HG03064 (cell line): ENCODE data around the gene OR11L1.

Experiments
- ATAC-seq: cut with Tn5 transposase; IDR thresholded peaks from one replicate; pipeline ENCODE4 v1.9.1; 2021; ENCODE audit warnings: low read depth; ENCODE audit not compliant: unreplicated experiment

Gene OR11L1, protein sequence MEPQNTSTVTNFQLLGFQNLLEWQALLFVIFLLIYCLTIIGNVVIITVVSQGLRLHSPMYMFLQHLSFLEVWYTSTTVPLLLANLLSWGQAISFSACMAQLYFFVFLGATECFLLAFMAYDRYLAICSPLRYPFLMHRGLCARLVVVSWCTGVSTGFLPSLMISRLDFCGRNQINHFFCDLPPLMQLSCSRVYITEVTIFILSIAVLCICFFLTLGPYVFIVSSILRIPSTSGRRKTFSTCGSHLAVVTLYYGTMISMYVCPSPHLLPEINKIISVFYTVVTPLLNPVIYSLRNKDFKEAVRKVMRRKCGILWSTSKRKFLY

DNA sequence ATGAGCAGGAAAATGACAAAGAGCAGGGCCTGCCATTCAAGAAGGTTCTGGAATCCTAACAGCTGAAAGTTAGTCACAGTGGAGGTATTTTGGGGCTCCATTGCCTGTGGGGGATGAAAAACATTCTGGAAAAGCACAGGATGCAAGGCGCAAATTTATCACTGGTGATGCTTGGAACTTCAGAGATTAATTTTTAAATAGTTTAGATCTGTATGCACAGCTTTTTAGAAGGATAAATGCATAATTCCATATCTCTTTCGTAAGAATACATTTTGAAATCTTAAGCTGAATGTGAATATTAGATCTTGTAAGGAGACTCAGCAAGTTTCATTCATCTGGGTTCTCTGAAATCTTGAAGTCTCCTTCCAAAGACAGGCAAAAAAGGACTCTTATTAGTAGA is at the start of gene OR11L1:
Gene OR11L1, minus strand, starts transcription at position 101 of the 400 bp plus-strand sequence. Its CDS starts 0 bp downstream, at position 101.
- no peak for ATAC-seq

DNA sequence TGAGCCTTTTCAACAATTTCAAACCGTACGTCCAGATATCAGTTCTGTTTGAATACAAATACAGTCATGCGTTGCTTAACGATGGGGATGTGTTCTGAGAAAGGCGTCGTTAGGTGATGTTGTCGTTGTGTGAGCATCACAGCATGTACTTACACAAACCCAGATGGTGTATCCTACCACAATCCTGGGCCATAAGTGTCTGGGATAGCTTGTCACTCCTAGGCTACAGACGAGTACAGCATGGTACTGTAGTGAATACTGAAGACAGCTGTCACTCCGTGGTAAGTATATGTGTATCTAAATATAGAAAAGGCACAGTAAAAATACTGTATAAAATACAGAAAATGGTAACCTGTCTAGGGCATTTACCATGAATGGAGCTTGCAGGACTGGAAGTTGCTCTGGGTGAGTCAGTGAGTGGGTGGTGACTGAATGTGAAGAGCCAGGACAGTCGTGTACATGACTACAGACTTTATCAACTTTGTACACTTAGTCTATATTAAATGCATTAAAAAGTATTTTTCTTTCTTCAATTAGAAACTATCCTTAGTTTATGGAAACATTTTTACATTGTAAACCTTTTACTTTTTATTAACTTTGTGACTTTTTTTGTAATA is 43.2 kb upstream of the OR11L1 start:
- no peak for ATAC-seq

GRCh38 chr1:247883346-247883745 is 41.6 kb upstream of the OR11L1 start:
- no peak for ATAC-seq

DNA sequence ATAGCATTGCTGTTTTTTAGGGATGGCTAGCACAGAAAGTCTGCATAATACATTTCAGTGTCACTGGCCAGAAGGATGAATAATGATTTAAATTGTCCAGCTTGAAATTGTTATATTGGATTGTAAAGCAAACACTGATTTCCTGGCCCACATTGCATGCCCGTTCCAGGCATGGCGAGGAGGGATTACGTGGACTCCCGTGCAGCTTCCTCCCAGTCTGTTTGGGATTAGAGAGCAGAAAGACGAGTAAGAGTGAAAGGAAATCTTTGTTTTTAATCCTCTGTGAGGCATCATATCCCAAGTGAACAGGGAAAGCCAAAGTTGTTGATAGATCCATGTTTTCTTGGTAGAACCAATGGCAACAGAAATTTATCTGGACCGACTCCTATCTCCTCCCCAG is 23.7 kb upstream of the OR11L1 start:
- no peak for ATAC-seq

DNA sequence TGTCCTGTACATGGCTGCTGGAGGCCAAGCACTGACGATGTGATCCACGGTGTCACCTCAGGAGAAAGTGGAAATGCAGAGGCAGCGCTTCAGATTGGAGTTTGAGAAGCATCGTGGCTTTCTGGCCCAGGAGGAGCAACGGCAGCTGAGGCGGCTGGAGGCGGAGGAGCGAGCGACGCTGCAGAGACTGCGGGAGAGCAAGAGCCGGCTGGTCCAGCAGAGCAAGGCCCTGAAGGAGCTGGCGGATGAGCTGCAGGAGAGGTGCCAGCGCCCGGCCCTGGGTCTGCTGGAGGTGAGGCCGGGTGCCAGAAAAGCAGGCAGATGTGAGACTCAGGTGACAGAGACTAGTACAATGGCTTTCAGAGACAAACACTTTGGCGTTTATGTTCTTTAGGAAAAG is 22.9 kb upstream of the OR11L1 start:
- no peak for ATAC-seq

GRCh38 chr1:247862756-247863155 is 21.1 kb upstream of the OR11L1 start:
- ATAC-seq = no peak

DNA sequence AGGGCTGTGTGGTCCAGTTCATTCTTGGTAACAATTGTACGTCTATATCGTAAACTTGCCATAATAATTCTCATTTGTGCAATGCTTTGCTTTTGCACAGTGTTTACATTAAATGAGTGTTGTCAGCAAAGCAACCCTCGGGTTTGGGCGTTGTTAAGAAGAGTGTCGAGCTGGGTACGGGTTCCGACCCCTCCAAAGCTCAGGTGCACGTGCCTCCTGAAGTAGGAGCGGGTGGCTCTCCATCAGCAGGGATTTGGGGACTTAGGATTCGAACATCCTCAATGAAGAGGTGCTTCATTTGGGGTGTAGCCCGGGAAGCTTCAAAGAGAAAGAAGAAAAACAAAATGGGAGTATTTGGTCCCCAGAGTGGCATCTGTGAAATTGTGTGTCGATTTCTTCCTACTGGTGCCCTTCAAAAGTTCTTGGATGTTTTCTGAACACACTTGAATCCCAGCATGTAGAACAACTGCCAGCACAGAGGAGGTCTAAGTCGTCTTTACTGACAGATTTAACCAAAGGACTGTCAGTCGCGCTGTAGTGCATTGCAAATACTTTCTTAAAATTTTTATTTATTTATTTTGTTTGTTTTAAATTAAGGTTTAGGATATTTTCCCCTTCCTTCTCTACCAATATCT is 16.4 kb upstream of the OR11L1 start:
- ATAC-seq = no peak

DNA sequence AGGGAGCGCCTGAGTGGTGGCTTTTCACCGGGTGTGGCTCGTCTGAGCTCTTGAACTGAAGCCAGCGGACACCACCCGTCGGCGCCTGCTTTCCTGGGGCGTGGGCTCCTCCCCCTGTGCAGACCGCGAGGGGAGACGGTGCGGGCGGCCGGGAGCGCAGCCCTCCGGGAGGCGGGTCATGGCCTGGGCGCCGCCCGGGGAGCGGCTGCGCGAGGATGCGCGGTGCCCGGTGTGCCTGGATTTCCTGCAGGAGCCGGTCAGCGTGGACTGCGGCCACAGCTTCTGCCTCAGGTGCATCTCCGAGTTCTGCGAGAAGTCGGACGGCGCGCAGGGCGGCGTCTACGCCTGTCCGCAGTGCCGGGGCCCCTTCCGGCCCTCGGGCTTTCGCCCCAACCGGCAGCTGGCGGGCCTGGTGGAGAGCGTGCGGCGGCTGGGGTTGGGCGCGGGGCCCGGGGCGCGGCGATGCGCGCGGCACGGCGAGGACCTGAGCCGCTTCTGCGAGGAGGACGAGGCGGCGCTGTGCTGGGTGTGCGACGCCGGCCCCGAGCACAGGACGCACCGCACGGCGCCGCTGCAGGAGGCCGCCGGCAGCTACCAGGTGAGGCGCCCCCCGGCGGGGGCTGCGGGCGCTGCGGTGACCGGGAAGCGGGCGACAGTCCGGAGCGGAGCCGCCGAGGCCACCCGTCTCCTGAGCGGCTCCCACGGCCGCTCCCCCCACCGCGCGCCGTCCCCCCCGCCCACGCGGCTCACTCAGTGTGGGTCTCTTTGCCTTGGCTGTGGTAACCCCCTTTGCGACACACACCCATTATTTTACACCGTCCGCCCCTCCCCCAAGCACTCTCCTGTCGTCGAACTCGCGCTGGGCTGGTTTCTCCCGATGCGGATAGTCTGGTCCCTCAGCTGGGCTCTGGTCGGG is 15.6 kb upstream of the OR11L1 start, which contains the start of gene TRIM58:
Gene TRIM58, plus strand, starts transcription at position 119 of the 916 bp plus-strand sequence. Its CDS starts 60 bp downstream, at position 179.
- peak; percentile 49 for ATAC-seq

GRCh38 chr1:247855911-247856310 is 14.2 kb upstream of the OR11L1 start:
- no peak for ATAC-seq

- ATAC-seq = no peak
These were observed 13.3 kb upstream of the OR11L1 start for GRCh38 chr1:247854899-247855545.

DNA sequence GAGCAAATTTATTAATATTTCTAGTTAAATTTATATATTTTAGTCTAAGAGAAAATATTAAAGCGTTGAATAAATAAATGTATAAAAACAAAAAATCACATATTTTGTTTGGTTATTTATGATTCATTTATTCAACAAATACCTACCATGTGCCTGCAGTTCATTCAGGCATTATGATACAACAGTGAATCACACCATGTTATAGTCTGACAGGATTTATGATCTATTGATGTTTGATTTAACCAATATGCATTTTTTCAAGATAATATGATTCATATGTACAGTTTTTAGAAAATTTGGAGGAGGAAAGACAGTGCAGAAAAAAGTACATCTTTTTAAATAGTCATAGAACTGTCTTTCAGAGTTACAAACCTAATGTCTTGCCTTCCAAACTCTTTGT is 7.9 kb upstream of the OR11L1 start:
- ATAC-seq = no peak

DNA sequence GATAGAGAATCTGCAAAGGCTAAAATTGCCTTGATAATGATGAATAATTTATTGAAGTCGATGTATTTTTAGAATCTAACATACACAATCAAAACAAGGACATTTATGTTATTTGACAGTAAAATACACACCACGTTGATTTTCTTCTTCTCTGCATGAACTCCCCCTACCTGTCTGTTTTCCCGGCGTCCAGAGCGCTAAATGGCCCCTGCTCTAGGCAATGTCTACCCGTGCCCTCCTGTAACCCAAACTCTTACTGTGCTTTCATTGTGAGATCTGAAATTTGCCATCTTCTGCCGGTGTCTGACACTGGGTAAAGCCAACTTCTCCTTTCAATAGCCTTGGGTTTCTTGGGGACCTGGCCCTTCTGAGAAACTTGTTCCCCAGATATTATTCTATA is 6.7 kb upstream of the OR11L1 start:
- no peak for ATAC-seq

DNA sequence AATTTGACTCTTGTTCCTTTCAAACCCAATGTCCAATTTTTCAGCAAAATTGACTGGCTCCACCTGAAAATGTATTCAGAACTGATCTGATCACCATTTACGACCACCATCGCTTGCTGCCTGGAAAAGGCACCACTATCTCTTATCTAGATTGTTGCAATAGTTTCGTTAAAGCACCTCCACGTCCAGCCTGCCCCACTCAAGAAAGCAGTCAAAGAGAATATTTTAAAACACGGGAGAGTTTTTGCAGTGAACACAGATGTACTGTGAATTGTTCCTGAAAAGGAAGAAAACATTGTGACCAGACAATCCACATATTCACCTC is 4.0 kb upstream of the OR11L1 start:
- no peak for ATAC-seq

GRCh38 chr1:247845011-247845692 is 3.5 kb upstream of the OR11L1 start:
- no peak for ATAC-seq

GRCh38 chr1:247843411-247843810 is 1.7 kb upstream of the OR11L1 start:
- ATAC-seq = no peak

- ATAC-seq = no peak
These were observed 878 bp downstream of the OR11L1 start for GRCh38 chr1:247840818-247841217.

- no peak for ATAC-seq
These were observed 8.1 kb downstream of the OR11L1 start for GRCh38 chr1:247833601-247834000.

DNA sequence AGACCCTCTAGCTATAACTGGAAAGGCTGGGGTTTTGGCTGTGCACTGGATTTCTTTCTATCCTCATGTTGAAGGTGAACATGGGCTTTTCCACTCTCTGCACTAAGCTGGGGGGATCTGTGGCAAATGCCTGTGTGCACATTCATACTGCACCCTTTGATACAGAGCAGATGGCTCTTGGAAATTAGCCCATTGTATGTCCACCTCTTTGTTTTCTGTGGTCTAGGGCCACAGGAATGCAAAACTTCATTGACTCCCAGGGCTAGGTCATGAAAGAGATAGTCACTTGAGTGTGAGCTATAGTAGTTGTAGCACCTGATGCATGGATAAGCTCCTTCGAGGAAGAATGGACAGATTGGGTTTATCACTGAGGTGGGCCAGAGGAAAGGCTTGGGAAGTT is 12.0 kb downstream of the OR11L1 start:
- ATAC-seq = no peak

GRCh38 chr1:247825362-247825761 is 16.3 kb downstream of the OR11L1 start:
- no peak for ATAC-seq

GRCh38 chr1:247824023-247824422 is 17.7 kb downstream of the OR11L1 start, which contains the start of gene OR14A16:
Gene OR14A16, minus strand, starts transcription at chr1:247824119. Its CDS starts 8,390 bp downstream, at chr1:247815729.
- no peak for ATAC-seq
